H1 (cell line): ENCODE measurements around the gene SLC26A1. TPM values are rescaled to one million over a fixed set of nuclear protein-coding genes. Genes with fewer than 3 reads are reported as not detected.
A peak's percentile ranks its signal among the peaks of the same experiment; 100 is the strongest.

Experiments
- CTCF ChIA-PET: fragments of 300-600 bp; sonication (Branson Sonifier 250); formaldehyde crosslinking; loops from one replicate; lab custom pipeline; 2021; ENCODE audit not compliant: partially characterized antibody; lab: Charles Lee
- POLR2A ChIA-PET: fragments of 300-600 bp; sonication (Branson Sonifier 250); formaldehyde crosslinking; loops from one replicate; lab custom pipeline; 2021; ENCODE audit warnings: inconsistent platforms; ENCODE audit not compliant: partially characterized antibody; lab: Charles Lee
- DNase-seq, 2 experiments: peaks; one replicate each; pipeline versions ENCODE4 v3.0.0 to v3.0.0-alpha.2; 2010 to 2022; ENCODE audit warnings: low spot score in 2 of 2, low read depth in 1 of 2, mixed read lengths in 1 of 2
- FAIRE-seq: peaks from 2 replicates; lab custom pipeline; 2011; peaks lifted over from hg19 to GRCh38; lab: Jason Lieb, UNC
- H2AFZ ChIP-seq: 2 replicates; pipeline ENCODE4 v1.8.1; 2012; ENCODE audit warnings: low read length, inconsistent platforms
- H2AK5ac ChIP-seq: 2 replicates; pipeline ENCODE4 v1.6.1; 2013; ENCODE audit warnings: low read depth, low read length
- H2BK120ac ChIP-seq: replicated peaks from 2 replicates; pipeline ENCODE3; 2013; ENCODE audit warnings: low read depth, low read length, inconsistent platforms
- H2BK12ac ChIP-seq: 2 replicates; pipeline ENCODE4 v1.6.1; 2013; ENCODE audit warnings: low read depth, low read length
- H2BK15ac ChIP-seq: 2 replicates; pipeline ENCODE4 v1.6.1; 2013; ENCODE audit warnings: low read length
- H2BK20ac ChIP-seq: 2 replicates; pipeline ENCODE4 v1.6.1; 2013; ENCODE audit warnings: low read length
- H2BK5ac ChIP-seq: 2 replicates; pipeline ENCODE4 v1.6.1; 2013; ENCODE audit warnings: low read depth, low read length
- H3K14ac ChIP-seq: 2 replicates; pipeline ENCODE4 v1.6.1; 2013; ENCODE audit warnings: inconsistent platforms; ENCODE audit not compliant: insufficient read length
- H3K18ac ChIP-seq: 2 replicates; pipeline ENCODE4 v1.6.1; 2013; ENCODE audit warnings: low read length; ENCODE audit errors: extremely low read depth
- H3K23ac ChIP-seq: 2 replicates; pipeline ENCODE4 v1.6.1; 2013; ENCODE audit warnings: inconsistent platforms; ENCODE audit not compliant: insufficient read length
- H3K23me2 ChIP-seq: 2 replicates; pipeline ENCODE4 v1.6.1; 2013; ENCODE audit warnings: low read depth, low read length
- H3K27ac ChIP-seq: 2 replicates; pipeline ENCODE4 v1.6.1; 2011; ENCODE audit warnings: low read depth, low read length, inconsistent platforms
- H3K27me3 ChIP-seq, 4 experiments: replicated peaks in 1 of 4; 1 replicate in 1 of 4; 2 replicates in 3 of 4; pipeline versions ENCODE4 v1.6.1 to v1.8.1; 2011 to 2013; ENCODE audit warnings: low read length in 3 of 4, mild to moderate bottlenecking in 3 of 4, inconsistent platforms in 2 of 4, mixed read lengths in 2 of 4, moderate library complexity in 1 of 4; ENCODE audit not compliant: control insufficient read depth in 3 of 4, insufficient read depth in 3 of 4; ENCODE audit errors: extremely low read depth in 1 of 4
- H3K36me3 ChIP-seq, 4 experiments: 2 replicates each; pipeline versions ENCODE4 v1.6.1 to v1.8.1; 2011 to 2013; ENCODE audit warnings: mild to moderate bottlenecking in 4 of 4, low read length in 3 of 4, moderate library complexity in 2 of 4, control low read depth in 1 of 4, inconsistent platforms in 1 of 4; ENCODE audit not compliant: insufficient read depth in 4 of 4, control insufficient read depth in 2 of 4
- H3K4ac ChIP-seq: replicated peaks from 2 replicates; pipeline ENCODE3; 2013; ENCODE audit warnings: low read length, low read depth, mixed read lengths, inconsistent platforms; ENCODE audit not compliant: insufficient read length
- H3K4me1 ChIP-seq, 4 experiments: replicated peaks in 1 of 4; 1 replicate in 1 of 4; 2 replicates in 3 of 4; pipeline versions ENCODE4 v1.6.1 to v1.8.1; 2011 to 2013; ENCODE audit warnings: low read length in 3 of 4, inconsistent platforms in 2 of 4, mixed read lengths in 1 of 4; ENCODE audit not compliant: insufficient read depth in 4 of 4, control insufficient read depth in 3 of 4
- H3K4me2 ChIP-seq, 2 experiments: 2 replicates each; pipeline versions ENCODE4 v1.6.1 to v1.8.1; 2011 to 2013; ENCODE audit warnings: low read depth in 2 of 2, low read length in 2 of 2, control low read depth in 1 of 2, inconsistent platforms in 1 of 2, mild to moderate bottlenecking in 1 of 2; ENCODE audit not compliant: insufficient read depth in 1 of 2
- H3K4me3 ChIP-seq, 4 experiments: fragments of 200-600, 300-600 bp in 1 of 4; sonication (generic), shearing (Covaris generic), sonication (Bioruptor Twin) in 1 of 4; 2 replicates each; pipeline versions ENCODE4 v1.5.1 to v1.8.1; 2011 to 2016; ENCODE audit warnings: low read length in 4 of 4, low read depth in 3 of 4, control low read depth in 2 of 4, inconsistent platforms in 2 of 4, mild to moderate bottlenecking in 2 of 4, mixed read lengths in 1 of 4, moderate library complexity in 1 of 4; ENCODE audit not compliant: insufficient read depth in 2 of 4; ENCODE audit errors: extremely low read depth in 1 of 4
- H3K56ac ChIP-seq: replicated peaks from 2 replicates; pipeline ENCODE3; 2013; ENCODE audit warnings: low read depth, mild to moderate bottlenecking, mixed read lengths, low read length, inconsistent platforms; ENCODE audit not compliant: insufficient read length
- H3K79me1 ChIP-seq: 2 replicates; pipeline ENCODE4 v1.6.1; 2013; ENCODE audit warnings: low read depth, low read length, control low read depth
- H3K79me2 ChIP-seq, 2 experiments: 2 replicates each; pipeline versions ENCODE4 v1.6.1 to v1.8.1; 2012 to 2013; ENCODE audit warnings: low read length in 2 of 2, mild to moderate bottlenecking in 2 of 2, inconsistent platforms in 1 of 2; ENCODE audit not compliant: insufficient read depth in 2 of 2, control insufficient read depth in 1 of 2
- H3K9ac ChIP-seq, 4 experiments: replicated peaks in 1 of 4; 1 replicate in 1 of 4; 2 replicates in 3 of 4; pipeline versions ENCODE4 v1.6.1 to v1.8.1; 2011 to 2013; ENCODE audit warnings: low read depth in 3 of 4, low read length in 3 of 4, control low read depth in 2 of 4, mild to moderate bottlenecking in 2 of 4, moderate library complexity in 2 of 4, inconsistent platforms in 1 of 4; ENCODE audit errors: extremely low read depth in 1 of 4
- H3K9me3 ChIP-seq, 2 experiments: 2 replicates each; pipeline versions ENCODE4 v1.6.1 to v1.8.1; 2012 to 2013; ENCODE audit warnings: mild to moderate bottlenecking in 2 of 2, moderate library complexity in 2 of 2, control low read depth in 1 of 2, inconsistent platforms in 1 of 2, low read depth in 1 of 2, low read length in 1 of 2, mixed read lengths in 1 of 2; ENCODE audit not compliant: insufficient read depth in 2 of 2
- H4K20me1 ChIP-seq, 2 experiments: replicated peaks in 1 of 2; 2 replicates each; pipeline versions ENCODE3 to v1.8.1; 2011 to 2013; ENCODE audit warnings: inconsistent platforms in 2 of 2, low read length in 2 of 2, mild to moderate bottlenecking in 1 of 2; ENCODE audit not compliant: insufficient read depth in 2 of 2, control insufficient read depth in 1 of 2
- H4K5ac ChIP-seq: 2 replicates; pipeline ENCODE4 v1.6.1; 2013; ENCODE audit warnings: low read length, low read depth, mixed read lengths, inconsistent platforms; ENCODE audit not compliant: insufficient read length
- H4K8ac ChIP-seq: 2 replicates; pipeline ENCODE4 v1.8.0; 2013; ENCODE audit warnings: mild to moderate bottlenecking, moderate library complexity, low read length, inconsistent platforms; ENCODE audit not compliant: insufficient read depth; ENCODE audit errors: extremely low read depth
- H4K91ac ChIP-seq: replicated peaks from 2 replicates; pipeline ENCODE3; 2013; ENCODE audit warnings: low read length, mixed read lengths, inconsistent platforms; ENCODE audit not compliant: insufficient read length
- BACH1 ChIP-seq: IDR thresholded peaks from 2 replicates; pipeline ENCODE4 v1.6.1; 2012; ENCODE audit warnings: low read length, improper control_type of control experiment
- BCL11A ChIP-seq, 2 experiments: IDR thresholded peaks; one replicate each; pipeline ENCODE4 v1.6.1; 2011; ENCODE audit warnings: low read depth in 2 of 2, low read length in 2 of 2, mild to moderate bottlenecking in 2 of 2
- CTBP2 ChIP-seq: IDR thresholded peaks from 2 replicates; pipeline ENCODE4 v1.7.0; 2011; ENCODE audit warnings: borderline replicate concordance, mild to moderate bottlenecking, moderate library complexity, mixed read lengths, low read length; ENCODE audit not compliant: insufficient read depth, insufficient read length
- CTCF ChIP-seq, 3 experiments: IDR thresholded peaks; 1 replicate in 2 of 3; 2 replicates in 1 of 3; pipeline versions ENCODE4 v1.5.1 to v1.6.1; 2011; ENCODE audit warnings: low read length in 3 of 3, mild to moderate bottlenecking in 3 of 3, inconsistent platforms in 2 of 3, low read depth in 1 of 3, moderate library complexity in 1 of 3; ENCODE audit not compliant: insufficient read depth in 1 of 3; ENCODE audit errors: control extremely low read depth in 1 of 3
- EZH2 ChIP-seq: fragments of 200-600 bp; sonication (generic); IDR thresholded peaks from 2 replicates; pipeline ENCODE4 v1.7.1; 2012; ENCODE audit warnings: low read depth, mild to moderate bottlenecking, moderate library complexity, low read length, inconsistent platforms; ENCODE audit not compliant: severe bottlenecking
- ZNF274 ChIP-seq: IDR thresholded peaks from 2 replicates; pipeline ENCODE4 v1.7.0; 2012; ENCODE audit warnings: low read length, borderline replicate concordance; ENCODE audit errors: extremely low read depth
- WGBS, 2 experiments: shearing (Covaris generic) in 1 of 2; methylation state at CpG; one replicate each; pipeline versions ENCODE4 v1.1.6 to v1.1.7; 2013 to 2015; ENCODE audit warnings: low lambda C conversion rate in 2 of 2, mixed read lengths in 2 of 2, inconsistent platforms in 1 of 2, low coverage in 1 of 2, missing lambda C conversion rate in 1 of 2; ENCODE audit not compliant: insufficient replicate concordance in 2 of 2, insufficient coverage in 1 of 2, insufficient read length in 1 of 2; ENCODE audit errors: extremely low coverage in 1 of 2, missing lambda C conversion rate in 1 of 2; 5-methylcytosine and 5-hydroxymethylcytosine counted together
- polyA plus RNA-seq, 7 experiments: library from polyadenylated mRNA; depleted of rRNA in 3 of 7; stranded (reverse) in 5 of 7; unstranded in 2 of 7; fragments of >200 nt in 5 of 7; fragments of 200-250 nt in 2 of 7; gene quantifications; 1 replicate in 5 of 7; 2 replicates in 1 of 7; 4 replicates in 1 of 7; pipeline versions ENCODE4 v1.2.1 to v1.2.3, GENCODE V29; 2011 to 2013; ENCODE audit warnings: missing spikeins in 2 of 7, mixed read lengths in 2 of 7
- total RNA-seq: library from RNA; stranded (reverse); fragmentation: NEBNext Ultra II Directional; extraction: Animal tissue kit (Norgen Biotek cat#: 25700); gene quantifications from 2 replicates; pipeline ENCODE4 v1.2.1, GENCODE V29; 2021
- TF ChIP-seq, protein P1 (sequence below): IDR thresholded peaks from 2 replicates; pipeline ENCODE4 v1.6.1; 2011; ENCODE audit warnings: low read length, improper control_type of control experiment
- TF ChIP-seq, protein P2 (sequence below): IDR thresholded peaks from 2 replicates; pipeline ENCODE4 v1.6.1; 2011; ENCODE audit warnings: low read depth, mild to moderate bottlenecking, low read length; ENCODE audit not compliant: insufficient read depth

SLC26A1 gene
- total and polyA plus RNA-seq, 2 of the 8 experiments (the other 6 are each of a cell fraction or from before 2014, with no cell fraction given): 0.11 TPM; not detected in 1

- WGBS, 2 experiments: 90% methylated on average over 5 of the region's 15 CpGs; no CpG with 5 or more reads in 1 of the 2 experiments
- Histone ChIP-seq H3K27me3 (peaks cover 0 to 4% (median 2%) of the 10 kb centered on the region in 4 experiments; a peak in 3 of 7 replicates), H3K23me2 (no peaks in the 10 kb centered on the region), H3K79me2 (no peaks in the 10 kb centered on the region), H2BK120ac (no peak overlapping the region), H3K4ac (no peak overlapping the region), H3K4me2 (no peak overlapping the region), H3K27ac (no peak overlapping the region), H3K18ac (no peak overlapping the region), H4K5ac (no peak overlapping the region), H3K9me3 (no peaks in the 10 kb centered on the region), H2BK20ac (no peak overlapping the region), H2BK15ac (no peak overlapping the region), H2BK5ac (no peak overlapping the region), H4K8ac (peak overlapping the region; percentile 25; the same call in 1 of the 2 replicates), H3K4me3 (no peak overlapping the region), H2BK12ac (no peak overlapping the region), H3K23ac (no peak overlapping the region), H4K91ac (no peak overlapping the region), H3K36me3 (no peaks in the 10 kb centered on the region), H3K56ac (no peak overlapping the region), H4K20me1 (peaks cover 5 to 19% of the 10 kb centered on the region in 2 experiments), H3K9ac (no peak overlapping the region), H3K79me1 (peaks cover 6% of the 10 kb centered on the region), H2AFZ (no peak overlapping the region), H2AK5ac (no peak overlapping the region), H3K4me1 (peaks cover 0 to 6% (median 2%) of the 10 kb centered on the region in 4 experiments; a peak in 4 of 7 replicates), H3K14ac (no peak overlapping the region)
- FAIRE-seq (no peak), DNase-seq (no peak)
- CTCF ChIA-PET: no interaction called here
- POLR2A ChIA-PET: interaction anchor here (2.0 kb wide), 1 partner anchor 15 kb away, joined by 7 read pairs; no protein-coding TSS in a partner anchor
- TF ChIP-seq CTCF (IDR thresholded peaks at IDR 0.05; ENCODE audit: control extremely low read depth in 1 of 3, insufficient read depth in 1 of 3, low read depth in 1 of 3, low read length in 3 of 3) (no peak), CTBP2 (no peak), ZNF274 (no peak), EZH2 (no peak), BCL11A (IDR thresholded peaks at IDR 0.05; ENCODE audit: low read depth in 2 of 2, low read length in 2 of 2) (no peak), BACH1 (no peak)
- TF ChIP-seq, protein P1, sequence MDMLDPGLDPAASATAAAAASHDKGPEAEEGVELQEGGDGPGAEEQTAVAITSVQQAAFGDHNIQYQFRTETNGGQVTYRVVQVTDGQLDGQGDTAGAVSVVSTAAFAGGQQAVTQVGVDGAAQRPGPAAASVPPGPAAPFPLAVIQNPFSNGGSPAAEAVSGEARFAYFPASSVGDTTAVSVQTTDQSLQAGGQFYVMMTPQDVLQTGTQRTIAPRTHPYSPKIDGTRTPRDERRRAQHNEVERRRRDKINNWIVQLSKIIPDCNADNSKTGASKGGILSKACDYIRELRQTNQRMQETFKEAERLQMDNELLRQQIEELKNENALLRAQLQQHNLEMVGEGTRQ: no peak
- TF ChIP-seq, protein P2, sequence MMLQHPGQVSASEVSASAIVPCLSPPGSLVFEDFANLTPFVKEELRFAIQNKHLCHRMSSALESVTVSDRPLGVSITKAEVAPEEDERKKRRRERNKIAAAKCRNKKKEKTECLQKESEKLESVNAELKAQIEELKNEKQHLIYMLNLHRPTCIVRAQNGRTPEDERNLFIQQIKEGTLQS: no peak
These were observed 24.5 kb upstream of the SLC26A1 start for GRCh38 chr4:1017706-1018105.
